GM21423 (cell line): Measurements from ENCODE around the gene TNNT1.

Source experiments
- ATAC-seq: cut with Tn5 transposase; IDR thresholded peaks from one replicate; pipeline ENCODE4 v1.9.1; 2021; ENCODE audit warnings: mild to moderate bottlenecking, moderate library complexity; ENCODE audit not compliant: unreplicated experiment

TNNT1 gene

GRCh38 chr19:55091955-55092354 lies 57.1 kb downstream of the TNNT1 start:
- no peak for ATAC-seq

GRCh38 chr19:55091126-55091910 lies 57.7 kb downstream of the TNNT1 start:
- ATAC-seq = no peak

GRCh38 chr19:55090564-55090963 lies 58.4 kb downstream of the TNNT1 start:
- ATAC-seq = no peak

- no peak for ATAC-seq
These were observed 59.6 kb downstream of the TNNT1 start for GRCh38 chr19:55089342-55089944.

- no peak for ATAC-seq
These were observed 60.3 kb downstream of the TNNT1 start for GRCh38 chr19:55088543-55089341.

- no peak for ATAC-seq
These were observed 61.0 kb downstream of the TNNT1 start for GRCh38 chr19:55088021-55088451.

- no peak for ATAC-seq
These were observed 61.5 kb downstream of the TNNT1 start for GRCh38 chr19:55087542-55087901.

GRCh38 chr19:55086730-55087541 lies 62.1 kb downstream of the TNNT1 start:
- ATAC-seq = no peak

- ATAC-seq = no peak
These were observed 62.9 kb downstream of the TNNT1 start for GRCh38 chr19:55085923-55086715.

GRCh38 chr19:55084416-55084815 lies 64.6 kb downstream of the TNNT1 start:
- ATAC-seq = no peak

- no peak for ATAC-seq
These were observed 65.8 kb downstream of the TNNT1 start for GRCh38 chr19:55083004-55083850.
